Activated CD8-positive, alpha-beta memory T cell treated with anti-CD3 and anti-CD28 coated beads, Interleukin-2, amount 50 U/mL, for 4 hours (primary cell): ENCODE data around the gene SPRR2D.
"Not testable (repeated sequence)": the region's sequence is repeated elsewhere in the genome, so short reads cannot be mapped to it uniquely, and the experiment has no call there.

ENCODE experiments used
- DNase-seq: peaks from one replicate; pipeline ENCODE4 v3.0.0-alpha.2; 2020

The SPRR2D gene

GRCh38 chr1:153040950-153041631 lies at the start of gene SPRR2D:
SPRR2D (minus strand) TSS chr1:153041120; CDS start chr1:153040346, 774 bp downstream.
- no peak for DNase-seq

GRCh38 chr1:153087652-153088051 lies 46.7 kb upstream of the SPRR2D start:
- DNase-seq: no peak

GRCh38 chr1:153081736-153082135 lies 40.8 kb upstream of the SPRR2D start:
- DNase-seq: no peak

- DNase-seq: no peak
Measured at GRCh38 chr1:153072806-153073726, 32.1 kb upstream of the SPRR2D start.

- no peak for DNase-seq
Measured at GRCh38 chr1:153071511-153071910, 30.6 kb upstream of the SPRR2D start, which contains the start of gene SPRR2B. SPRR2B (minus strand) TSS chr1:153071611; CDS start chr1:153070839, 772 bp downstream.

GRCh38 chr1:153070243-153070642 lies 29.3 kb upstream of the SPRR2D start:
- no peak for DNase-seq

GRCh38 chr1:153058826-153059784 lies 18.2 kb upstream of the SPRR2D start:
- DNase-seq: no peak

- no peak for DNase-seq
Measured at GRCh38 chr1:153058154-153058553, 17.2 kb upstream of the SPRR2D start.

GRCh38 chr1:153057375-153057774 lies 16.5 kb upstream of the SPRR2D start, which contains the start of gene SPRR2A:
SPRR2A (minus strand) TSS chr1:153057512; CDS start chr1:153056735, 777 bp downstream.
- DNase-seq: no peak

GRCh38 chr1:153056111-153056510 lies 15.2 kb upstream of the SPRR2D start:
- not testable (repeated sequence) for DNase-seq

GRCh38 chr1:153049211-153049610 lies 8.3 kb upstream of the SPRR2D start:
- DNase-seq: no peak

- no peak for DNase-seq
Measured at GRCh38 chr1:153035211-153035610, 5.7 kb downstream of the SPRR2D start.

GRCh38 chr1:153032677-153033308 lies 8.1 kb downstream of the SPRR2D start:
- DNase-seq: no peak

GRCh38 chr1:153032073-153032472 lies 8.8 kb downstream of the SPRR2D start:
- no peak for DNase-seq

GRCh38 chr1:153030895-153031294 lies 10.0 kb downstream of the SPRR2D start, which contains the start of gene SPRR1B:
SPRR1B (plus strand) TSS chr1:153031203; CDS start chr1:153032346, 1,143 bp downstream.
- DNase-seq: no peak

GRCh38 chr1:153028766-153029165 lies 12.2 kb downstream of the SPRR2D start:
- DNase-seq: no peak

GRCh38 chr1:153025797-153026196 lies 15.1 kb downstream of the SPRR2D start:
- no peak for DNase-seq

GRCh38 chr1:153024413-153024812 lies 16.5 kb downstream of the SPRR2D start:
- no peak for DNase-seq

GRCh38 chr1:153023109-153023508 lies 17.8 kb downstream of the SPRR2D start:
- DNase-seq: no peak

- DNase-seq: not testable (repeated sequence)
Measured at GRCh38 chr1:153022340-153022739, 18.6 kb downstream of the SPRR2D start.

- DNase-seq: not testable (repeated sequence)
Measured at GRCh38 chr1:153021829-153022228, 19.1 kb downstream of the SPRR2D start.

GRCh38 chr1:153011235-153011758 lies 29.6 kb downstream of the SPRR2D start:
- DNase-seq: not testable (repeated sequence)
